Calu3 (cell line): ENCODE measurements around the gene DNASE1L2. TPM values are rescaled to one million over a fixed set of nuclear protein-coding genes. Genes with fewer than 3 reads are reported as not detected.

Experiments used
- BruUV-seq: library from RNA; stranded (reverse); fragments of 400-500 nt; replicated peaks from 2 replicates; lab custom pipeline; 2021; lab: Mats Ljungman, UMichigan
- CTCF ChIA-PET: fragments of 300-600 bp; sonication (Branson Sonifier 250); formaldehyde crosslinking; loops from one replicate; lab custom pipeline; 2022; ENCODE audit warnings: antibody characterized with exemption; lab: Charles Lee
- DNase-seq: peaks from one replicate; pipeline ENCODE4 v3.0.0; 2022
- H3K27ac Mint-ChIP-seq: one replicate; pipeline ENCODE4 v1.8.0; 2022; ENCODE audit warnings: mixed read lengths; ENCODE audit not compliant: unreplicated experiment
- H3K27me3 Mint-ChIP-seq: one replicate; pipeline ENCODE4 v1.8.0; 2022; ENCODE audit warnings: mixed read lengths; ENCODE audit not compliant: unreplicated experiment
- H3K36me3 Mint-ChIP-seq: one replicate; pipeline ENCODE4 v1.8.0; 2022; ENCODE audit warnings: mild to moderate bottlenecking, moderate library complexity, mixed read lengths; ENCODE audit not compliant: insufficient read depth, unreplicated experiment
- H3K4me1 Mint-ChIP-seq: one replicate; pipeline ENCODE4 v1.8.0; 2022; ENCODE audit warnings: mild to moderate bottlenecking, low read depth, mixed read lengths; ENCODE audit not compliant: unreplicated experiment
- H3K4me3 Mint-ChIP-seq: one replicate; pipeline ENCODE4 v1.8.0; 2022; ENCODE audit warnings: mild to moderate bottlenecking, low read depth, moderate library complexity, mixed read lengths; ENCODE audit not compliant: unreplicated experiment
- H3K9me3 Mint-ChIP-seq: one replicate; pipeline ENCODE4 v1.8.0; 2022; ENCODE audit warnings: low read depth, mixed read lengths; ENCODE audit not compliant: unreplicated experiment
- intact Hi-C: fragments of 100-400 bp; cut with micrococcal nuclease; formaldehyde crosslinking; loops from one replicate; pipeline ENCODE4 v1.10.0; 2022; ENCODE audit not compliant: unreplicated experiment
- total RNA-seq: library from RNA; stranded (reverse); gene quantifications from 2 replicates; pipeline ENCODE4 v1.2.3, GENCODE V29; 2022
- TF ChIP-seq, protein P1 (sequence below): fragments of 200-600 bp; IDR thresholded peaks from one replicate; pipeline ENCODE4 v1.8.0; 2022; ENCODE audit warnings: antibody characterized with exemption; ENCODE audit not compliant: unreplicated experiment

Gene DNASE1L2
- total RNA-seq, 1 experiment from 2014 or later: 5.7 TPM

DNA sequence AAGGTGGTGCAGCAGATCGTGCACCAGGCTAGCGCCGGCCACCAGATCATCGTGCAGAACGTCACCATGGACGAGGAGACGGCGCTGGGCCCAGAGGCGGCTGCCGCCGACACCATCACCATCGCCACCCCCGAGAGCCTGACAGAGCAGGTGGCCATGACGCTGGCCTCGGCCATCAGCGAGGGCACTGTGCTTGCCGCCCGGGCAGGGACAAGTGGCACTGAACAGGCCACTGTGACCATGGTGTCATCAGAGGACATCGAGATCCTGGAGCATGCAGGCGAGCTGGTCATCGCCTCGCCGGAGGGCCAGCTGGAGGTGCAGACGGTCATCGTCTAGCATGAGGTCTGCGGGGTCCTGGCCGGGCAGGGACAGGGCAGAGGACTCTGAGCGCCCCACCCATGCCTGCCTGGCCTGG lies 1.0 kb upstream of the DNASE1L2 start:
- CTCF ChIA-PET: no interaction called here
- intact Hi-C loops: no loop called here
- Mint-ChIP-seq H3K4me1 (peaks cover 8% of the 10 kb centered on the region), H3K4me3 (peak overlapping the region; percentile 32), H3K36me3 (peaks cover 72% of the 10 kb centered on the region), H3K27ac (peak overlapping the region; percentile 31), H3K9me3 (no peaks in the 10 kb centered on the region), H3K27me3 (no peaks in the 10 kb centered on the region)
- no peak for DNase-seq
- TF ChIP-seq, protein P1, sequence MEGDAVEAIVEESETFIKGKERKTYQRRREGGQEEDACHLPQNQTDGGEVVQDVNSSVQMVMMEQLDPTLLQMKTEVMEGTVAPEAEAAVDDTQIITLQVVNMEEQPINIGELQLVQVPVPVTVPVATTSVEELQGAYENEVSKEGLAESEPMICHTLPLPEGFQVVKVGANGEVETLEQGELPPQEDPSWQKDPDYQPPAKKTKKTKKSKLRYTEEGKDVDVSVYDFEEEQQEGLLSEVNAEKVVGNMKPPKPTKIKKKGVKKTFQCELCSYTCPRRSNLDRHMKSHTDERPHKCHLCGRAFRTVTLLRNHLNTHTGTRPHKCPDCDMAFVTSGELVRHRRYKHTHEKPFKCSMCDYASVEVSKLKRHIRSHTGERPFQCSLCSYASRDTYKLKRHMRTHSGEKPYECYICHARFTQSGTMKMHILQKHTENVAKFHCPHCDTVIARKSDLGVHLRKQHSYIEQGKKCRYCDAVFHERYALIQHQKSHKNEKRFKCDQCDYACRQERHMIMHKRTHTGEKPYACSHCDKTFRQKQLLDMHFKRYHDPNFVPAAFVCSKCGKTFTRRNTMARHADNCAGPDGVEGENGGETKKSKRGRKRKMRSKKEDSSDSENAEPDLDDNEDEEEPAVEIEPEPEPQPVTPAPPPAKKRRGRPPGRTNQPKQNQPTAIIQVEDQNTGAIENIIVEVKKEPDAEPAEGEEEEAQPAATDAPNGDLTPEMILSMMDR: no peak
- no TSS peak for BruUV-seq

GRCh38 chr16:2235695-2236336 lies 428 bp upstream of the DNASE1L2 start:
- H3K27me3 Mint-ChIP-seq: no peaks in the 10 kb centered on the region
- H3K36me3 Mint-ChIP-seq: peaks cover 68% of the 10 kb centered on the region
- H3K9me3 Mint-ChIP-seq: no peaks in the 10 kb centered on the region
- no peak for DNase-seq
- CTCF ChIA-PET: no interaction called here
- TF ChIP-seq, protein P1: no peak
- peak overlapping the region; percentile 32 for H3K4me3 Mint-ChIP-seq
- intact Hi-C loops: no loop called here
- peak overlapping the region; percentile 31 for H3K27ac Mint-ChIP-seq
- no TSS peak for BruUV-seq
- H3K4me1 Mint-ChIP-seq: peaks cover 8% of the 10 kb centered on the region

- H3K36me3 Mint-ChIP-seq: peaks cover 70% of the 10 kb centered on the region
- TF ChIP-seq, protein P1: no peak
- no peak for DNase-seq
- no peaks in the 10 kb centered on the region for H3K27me3 Mint-ChIP-seq
- H3K4me1 Mint-ChIP-seq: peaks cover 8% of the 10 kb centered on the region
- H3K27ac Mint-ChIP-seq: no peak overlapping the region
- no TSS peak for BruUV-seq
- H3K9me3 Mint-ChIP-seq: no peaks in the 10 kb centered on the region
- H3K4me3 Mint-ChIP-seq: no peak overlapping the region
- CTCF ChIA-PET: no interaction called here
- intact Hi-C loops: no loop called here
Measured at GRCh38 chr16:2237102-2237482, 848 bp downstream of the DNASE1L2 start.

- Mint-ChIP-seq H3K4me1 (peaks cover 8% of the 10 kb centered on the region), H3K36me3 (peaks cover 70% of the 10 kb centered on the region), H3K27ac (no peak overlapping the region), H3K9me3 (no peaks in the 10 kb centered on the region), H3K27me3 (no peaks in the 10 kb centered on the region), H3K4me3 (no peak overlapping the region)
- DNase-seq: no peak
- CTCF ChIA-PET: no interaction called here
- no TSS peak for BruUV-seq
- TF ChIP-seq, protein P1: no peak
- intact Hi-C loops: no loop called here
Measured at GRCh38 chr16:2237493-2238149, 1.4 kb downstream of the DNASE1L2 start.
